Kidney (tissue), 14 donors: ENCODE data around the gene CACNA1A. TPM values are rescaled to one million over a fixed set of nuclear protein-coding genes. Genes with fewer than 3 reads are reported as not detected.

Experiments used
- DNase-seq, 5 donors: peaks; one replicate each; pipeline ENCODE4 v3.0.0-alpha.2; 2013 to 2020
- FAIRE-seq: peaks from 2 replicates; lab custom pipeline; 2012; peaks lifted over from hg19 to GRCh38; lab: Jason Lieb, UNC
- H3K27ac ChIP-seq, 2 donors: one replicate each; pipeline ENCODE4 v1.7.0; 2013; ENCODE audit warnings: low read depth in 2 of 2, low read length in 2 of 2, inconsistent platforms in 1 of 2
- H3K27me3 ChIP-seq: one replicate; pipeline ENCODE4 v1.7.1; 2013; ENCODE audit warnings: low read length, inconsistent platforms; ENCODE audit not compliant: control insufficient read depth, insufficient read depth
- H3K36me3 ChIP-seq, 3 donors: one replicate each; pipeline versions ENCODE4 v1.7.0 to v1.7.1; 2013; ENCODE audit warnings: low read length in 3 of 3, control low read depth in 1 of 3, inconsistent platforms in 1 of 3; ENCODE audit not compliant: insufficient read depth in 3 of 3, control insufficient read depth in 2 of 3
- H3K4me1 ChIP-seq, 3 donors: one replicate each; pipeline versions ENCODE4 v1.7.0 to v1.7.1; 2013; ENCODE audit warnings: low read length in 3 of 3, inconsistent platforms in 1 of 3, low read depth in 1 of 3; ENCODE audit not compliant: control insufficient read depth in 2 of 3, insufficient read depth in 2 of 3
- H3K4me3 ChIP-seq, 3 donors: one replicate each; pipeline versions ENCODE4 v1.7.0 to v1.8.1; 2013; ENCODE audit warnings: low read length in 3 of 3, control low read depth in 1 of 3, inconsistent platforms in 1 of 3
- H3K9ac ChIP-seq, 3 donors: one replicate each; pipeline versions ENCODE4 v1.7.0 to v1.7.1; 2013; ENCODE audit warnings: low read length in 3 of 3, control low read depth in 1 of 3, inconsistent platforms in 1 of 3
- H3K9me3 ChIP-seq, 3 donors: one replicate each; pipeline versions ENCODE4 v1.7.0 to v1.7.1; 2013; ENCODE audit warnings: low read length in 3 of 3, control low read depth in 1 of 3, inconsistent platforms in 1 of 3; ENCODE audit not compliant: control insufficient read depth in 2 of 3, insufficient read depth in 1 of 3
- CTCF ChIP-seq: IDR thresholded peaks from 3 replicates; pipeline ENCODE4 v1.5.1; 2012; ENCODE audit warnings: mild to moderate bottlenecking, moderate library complexity, borderline replicate concordance; ENCODE audit not compliant: insufficient read depth; ENCODE audit errors: extremely low read depth
- intact Hi-C: fragments of 100-400 bp; cut with DNase I; formaldehyde crosslinking; loops from one replicate; pipeline ENCODE4 v1.11.1; 2022
- polyA plus RNA-seq: library from polyadenylated mRNA; stranded (reverse); fragments of 350-450 nt; fragmentation: Illumina TruSeq; extraction: RNeasy Lipid Tissue Mini Kit (QIAGEN cat#74804); gene quantifications from one replicate; pipeline ENCODE4 v1.2.3, GENCODE V29; 2014; ENCODE audit warnings: low read depth, low replicate concordance; ENCODE audit not compliant: insufficient read depth
- total RNA-seq: library from RNA; stranded (reverse); fragmentation: NEBNext Ultra II Directional; extraction: Animal tissue kit (Norgen Biotek cat#: 25700); gene quantifications from one replicate; pipeline ENCODE4 v1.2.1, GENCODE V29; 2021
- donor health status: control.
- donor health status: control.
- donor health status: control.
- donor health status: control.
- donor health status: control.
- donor health status: DM: yes; HTN: yes; CAD: no.
- donor health status: Normal renal cell carcinoma (clear cell type).

Gene CACNA1A
- total and polyA plus RNA-seq, 2 donors from 2014 or later = 0.30 to 1.7 TPM

- Histone ChIP-seq H3K27me3 (no peaks in the 10 kb centered on the region), H3K4me1 (no peaks in the 10 kb centered on the region), H3K27ac (no peak overlapping the region), H3K4me3 (no peak overlapping the region), H3K36me3 (no peaks in the 10 kb centered on the region), H3K9ac (no peak overlapping the region), H3K9me3 (peaks cover 0 to 5% (median 0%) of the 10 kb centered on the region in 3 donors)
- intact Hi-C loops = no loop called here
- no peak for TF ChIP-seq CTCF
- DNase-seq (no peak), FAIRE-seq (no peak)
Measured at GRCh38 chr19:13220847-13221246, 285.4 kb downstream of the CACNA1A start.

- Histone ChIP-seq H3K9me3 (peaks cover 0 to 5% (median 0%) of the 10 kb centered on the region in 3 donors), H3K4me1 (no peaks in the 10 kb centered on the region), H3K36me3 (no peaks in the 10 kb centered on the region), H3K4me3 (no peak overlapping the region), H3K27ac (no peak overlapping the region), H3K27me3 (no peaks in the 10 kb centered on the region), H3K9ac (no peak overlapping the region)
- intact Hi-C loops = no loop called here
- FAIRE-seq (no peak), DNase-seq (no peak)
- TF ChIP-seq CTCF = no peak
Measured at GRCh38 chr19:13215572-13216380, 290.5 kb downstream of the CACNA1A start.

GRCh38 chr19:13214036-13214730 lies 292.1 kb downstream of the CACNA1A start:
- Histone ChIP-seq H3K9ac (no peak overlapping the region), H3K4me1 (no peaks in the 10 kb centered on the region), H3K36me3 (no peaks in the 10 kb centered on the region), H3K4me3 (no peak overlapping the region), H3K27ac (no peak overlapping the region), H3K9me3 (no peaks in the 10 kb centered on the region), H3K27me3 (no peaks in the 10 kb centered on the region)
- intact Hi-C loops = no loop called here
- no peak for FAIRE-seq
- no peak for DNase-seq
- TF ChIP-seq CTCF = no peak
